Esophagus muscularis mucosa (tissue), 3 donors: ENCODE measurements around the gene CCNJL.

ENCODE experiments used
- CTCF ChIP-seq, 3 experiments: fragments of 200-600 bp in 2 of 3; fragments of 450-650 bp in 1 of 3; sonication (generic) in 2 of 3; IDR thresholded peaks; one replicate each; pipeline ENCODE4 v1.5.1; 2017 to 2019; ENCODE audit warnings: antibody characterized with exemption in 3 of 3, mild to moderate bottlenecking in 2 of 3, moderate library complexity in 1 of 3
- EP300 ChIP-seq: sonication (generic); formaldehyde crosslinking; IDR thresholded peaks from one replicate; pipeline ENCODE4 v1.6.1; 2017; ENCODE audit warnings: antibody characterized with exemption

GRCh38 chr5:160278343-160278742 lies 34.0 kb downstream of the CCNJL start:
- TF ChIP-seq CTCF (IDR thresholded peaks at IDR 0.05) (no peak), EP300 (no peak)
